ENCODE measurements around the gene SSBP3. TPM values are rescaled to one million over a fixed set of nuclear protein-coding genes. Genes with fewer than 3 reads are reported as not detected.

SSBP3 gene
- total and polyA plus RNA-seq, 2 experiments from 2014 or later = 47.4 to 68.6 TPM

- TF ChIP-seq REST (IDR thresholded peaks at IDR 0.05; ENCODE audit: unreplicated experiment) (no peak), JUNB (IDR thresholded peaks at IDR 0.05; ENCODE audit: unreplicated experiment) (no peak), EZH2 (IDR thresholded peaks at IDR 0.05; ENCODE audit: low read depth, unreplicated experiment) (no peak), POLR2AphosphoS5 (IDR thresholded peaks at IDR 0.05; ENCODE audit: low read depth) (no peak), ETS1 (IDR thresholded peaks at IDR 0.05) (no peak), ZNF331 (CRISPR knock-in tag; IDR thresholded peaks at IDR 0.05; ENCODE audit: low read depth) (no peak), ZNF114 (CRISPR knock-in tag; IDR thresholded peaks at IDR 0.05) (no peak)
These were observed 118.4 kb downstream of the SSBP3 start (continued) for GRCh38 chr1:54287801-54288211.

- no peaks in the 10 kb centered on the region for H3K36me3 Mint-ChIP-seq (ENCODE audit: low read depth)
- Histone ChIP-seq H3F3A (replicated peaks; ENCODE audit: low read depth) (peaks cover 9% of the 10 kb centered on the region), H3K27me3 (ENCODE audit: insufficient read depth) (no peaks in the 10 kb centered on the region), H3K27ac (ENCODE audit: low read depth) (peak overlapping the region; percentile 50; the same call in 1 of the 2 replicates), H3K79me2 (replicated peaks; ENCODE audit: insufficient read depth) (peaks cover 84% of the 10 kb centered on the region), H3K4me3 (no peak overlapping the region), H3K4me2 (peak overlapping the region; percentile 62), H3K4me1 (ENCODE audit: insufficient read depth) (peaks cover 66% of the 10 kb centered on the region), H3K36me3 (ENCODE audit: insufficient read depth) (no peaks in the 10 kb centered on the region), H2AFZ (no peak overlapping the region), H3K9me2 (ENCODE audit: insufficient read depth) (no peaks in the 10 kb centered on the region), H4K20me1 (replicated peaks; ENCODE audit: insufficient read depth) (peaks cover 19% of the 10 kb centered on the region)
- no peaks in the 10 kb centered on the region for H3K9me3 Mint-ChIP-seq
- H3K27ac Mint-ChIP-seq = peak overlapping the region; percentile 80
- no peak overlapping the region for H3K4me3 Mint-ChIP-seq
- ATAC-seq (peak; percentile 19), DNase-seq (ENCODE audit: low spot score) (no peak)
- peaks cover 19% of the 10 kb centered on the region for H3K27me3 Mint-ChIP-seq (ENCODE audit: insufficient read depth, low read depth, poor library complexity)
- H3K4me1 Mint-ChIP-seq = peaks cover 84% of the 10 kb centered on the region
- no peak for TF ChIP-seq JUNB (IDR thresholded peaks at IDR 0.05; ENCODE audit: unreplicated experiment)
- no peak for TF ChIP-seq ETS1 (IDR thresholded peaks at IDR 0.05)
- TF ChIP-seq EZH2phosphoT487 (IDR thresholded peaks at IDR 0.05; ENCODE audit: unreplicated experiment) = no peak
- no peak for TF ChIP-seq STAT1 (IDR thresholded peaks at IDR 0.05; ENCODE audit: unreplicated experiment)
- no peak for TF ChIP-seq EZH2 (IDR thresholded peaks at IDR 0.05; ENCODE audit: low read depth, unreplicated experiment)
- TF ChIP-seq ZNF114 (CRISPR knock-in tag; IDR thresholded peaks at IDR 0.05) = no peak
- no peak for TF ChIP-seq REST (IDR thresholded peaks at IDR 0.05; ENCODE audit: unreplicated experiment)
- TF ChIP-seq CTCF (conservative IDR thresholded peaks at IDR 0.05; ENCODE audit: low read depth in 2 of 2) = no peak
These were observed 119.0 kb downstream of the SSBP3 start for GRCh38 chr1:54287176-54287650.
